Gastrocnemius medialis (tissue), 4 donors: ENCODE measurements around the gene CCL22. TPM values are rescaled to one million over a fixed set of nuclear protein-coding genes. Genes with fewer than 3 reads are reported as not detected.

Source experiments
- ATAC-seq, 2 donors: fragments of 150-250 bp; one replicate each; pipeline ENCODE4 v1.9.1; 2016
- DNase-seq, 2 donors: peaks; one replicate each; pipeline ENCODE4 v3.0.0-alpha.2; 2019
- H3K27ac ChIP-seq, 4 donors: fragments of 200-600 bp; sonication (generic); 1 replicate in 1 of 4; 2 replicates in 3 of 4; pipeline ENCODE4 v1.5.1; 2016 to 2018; ENCODE audit warnings: mild to moderate bottlenecking in 2 of 4, moderate library complexity in 1 of 4
- H3K27me3 ChIP-seq, 3 donors: fragments of 200-600 bp; sonication (generic) in 2 of 3; 1 replicate in 1 of 3; 2 replicates in 2 of 3; pipeline versions ENCODE4 v1.5.1 to v1.6.0; 2016 to 2019; ENCODE audit warnings: mild to moderate bottlenecking in 1 of 3, moderate library complexity in 1 of 3
- H3K36me3 ChIP-seq, 2 donors: fragments of 200-600 bp; sonication (generic) in 1 of 2; one replicate each; pipeline ENCODE4 v1.5.1; 2017 to 2018
- H3K4me1 ChIP-seq, 2 donors: fragments of 200-600 bp; sonication (generic) in 1 of 2; one replicate each; pipeline ENCODE4 v1.5.1; 2016 to 2017; ENCODE audit warnings: mild to moderate bottlenecking in 2 of 2
- H3K4me3 ChIP-seq, 4 donors: fragments of 200-600 bp; sonication (generic) in 3 of 4; 1 replicate in 1 of 4; 2 replicates in 3 of 4; pipeline ENCODE4 v1.5.1; 2016 to 2019; ENCODE audit warnings: mild to moderate bottlenecking in 2 of 4
- H3K9me3 ChIP-seq, 3 donors: fragments of 200-600 bp; sonication (generic) in 2 of 3; 1 replicate in 1 of 3; 2 replicates in 2 of 3; pipeline ENCODE4 v1.5.1; 2016 to 2019
- CTCF ChIP-seq, 5 experiments: fragments of 450-650 bp in 3 of 5; fragments of 200-600 bp in 2 of 5; sonication (generic) in 2 of 5; IDR thresholded peaks in 4 of 5; conservative IDR thresholded peaks in 1 of 5; 1 replicate in 4 of 5; 2 replicates in 1 of 5; pipeline ENCODE4 v1.5.1; 2016 to 2019; ENCODE audit warnings: antibody characterized with exemption in 5 of 5, mild to moderate bottlenecking in 3 of 5, moderate library complexity in 3 of 5
- POLR2A ChIP-seq, 2 donors: fragments of 450-650 bp; IDR thresholded peaks; one replicate each; pipeline ENCODE4 v1.6.1; 2017; ENCODE audit warnings: antibody characterized with exemption in 2 of 2, mild to moderate bottlenecking in 2 of 2, moderate library complexity in 2 of 2
- in situ Hi-C, 4 donors: fragments of 200-750 bp; cut with MboI; loops; one replicate each; pipeline versions ENCODE4 v1.15.0 to v1.8.0; 2017; ENCODE audit warnings: low sequenced_read_pairs in 4 of 4
- intact Hi-C: fragments of 100-400 bp; cut with DNase I; formaldehyde crosslinking; loops from one replicate; pipeline ENCODE4 v1.15.1; 2023; ENCODE audit warnings: low total_unique reads
- total RNA-seq, 4 donors: library from RNA; depleted of rRNA; stranded (reverse); fragments of >200 nt; gene quantifications; one replicate each; pipeline versions ENCODE4 v1.1.0 to v1.2.3, GENCODE V29; 2016

Gene CCL22
- total RNA-seq, 4 donors from 2014 or later = not detected

DNA sequence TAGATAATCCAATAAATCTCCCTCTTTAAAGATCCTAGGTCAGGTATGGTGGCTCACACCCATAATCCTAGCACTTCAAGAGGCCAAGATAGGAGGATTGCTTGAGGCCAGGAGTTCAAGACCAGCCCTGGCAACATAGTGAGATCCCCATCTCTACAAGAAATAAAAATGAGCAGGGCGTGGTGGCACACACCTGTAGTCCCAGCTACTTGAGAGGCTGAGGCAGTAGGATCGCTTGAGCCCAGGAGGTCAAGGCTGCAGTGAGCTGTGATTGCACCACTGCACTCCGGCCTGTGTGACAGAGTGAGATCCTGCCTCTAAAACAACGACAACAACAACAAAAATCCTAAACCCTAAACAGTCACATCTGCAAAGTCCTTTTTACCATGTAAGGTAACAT lies 2.0 kb upstream of the CCL22 start:
- no peak for DNase-seq
- Histone ChIP-seq H3K27me3 (no peaks in the 10 kb centered on the region), H3K36me3 (no peaks in the 10 kb centered on the region), H3K4me1 (no peaks in the 10 kb centered on the region), H3K27ac (no peak overlapping the region), H3K4me3 (no peak overlapping the region), H3K9me3 (no peaks in the 10 kb centered on the region)
- intact Hi-C loops = no loop called here
- TF ChIP-seq CTCF (IDR thresholded peaks at IDR 0.05 in 4 of 5, conservative IDR thresholded peaks at IDR 0.05 in 1 of 5) = no peak
- TF ChIP-seq POLR2A (IDR thresholded peaks at IDR 0.05) = no peak
- in situ Hi-C loops = no loop called here
- ATAC-seq = no peak

DNA sequence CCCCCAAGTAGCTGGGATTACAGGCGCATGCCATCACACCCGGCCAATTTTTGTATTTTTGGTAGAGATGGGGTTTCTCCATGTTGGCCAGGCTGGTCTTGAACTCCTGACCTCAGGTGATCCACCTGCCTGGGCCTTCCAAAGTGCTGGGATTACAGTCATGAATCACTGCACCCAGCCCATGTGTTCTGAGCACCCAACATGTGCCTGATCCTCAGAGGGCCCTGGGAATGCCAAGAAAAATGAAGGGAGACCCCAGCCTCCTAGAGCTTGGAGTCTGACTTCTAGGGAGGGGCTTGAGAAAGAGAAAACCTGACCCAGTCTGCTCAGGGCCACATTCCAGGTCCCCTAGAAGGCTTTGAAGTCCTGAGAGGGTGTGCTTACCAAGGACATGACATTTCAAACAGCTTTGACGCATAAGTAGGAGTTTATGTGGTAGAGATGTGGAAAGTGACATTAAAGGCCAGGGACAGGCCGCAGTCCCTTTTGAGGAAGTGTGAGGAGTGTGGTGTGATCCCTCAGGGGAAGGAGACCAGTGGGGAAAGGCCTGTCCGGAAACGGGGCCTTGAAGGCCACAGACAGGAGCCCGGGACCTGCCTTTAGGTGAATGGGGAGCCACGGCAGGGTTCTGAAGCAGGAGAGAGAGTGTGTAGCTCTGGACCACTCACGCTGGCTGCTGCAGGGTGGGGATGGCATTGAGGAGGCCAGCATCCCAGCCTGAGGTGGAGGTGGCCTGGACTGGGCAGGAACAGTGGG lies 1.1 kb upstream of the CCL22 start:
- no peak overlapping the region for H3K27ac ChIP-seq
- no peaks in the 10 kb centered on the region for H3K36me3 ChIP-seq
- DNase-seq (no peak), ATAC-seq (no peak)
- H3K9me3 ChIP-seq = no peaks in the 10 kb centered on the region
- intact Hi-C loops = no loop called here
- no peaks in the 10 kb centered on the region for H3K4me1 ChIP-seq
- H3K27me3 ChIP-seq = no peaks in the 10 kb centered on the region
- no peak overlapping the region for H3K4me3 ChIP-seq
- TF ChIP-seq POLR2A (IDR thresholded peaks at IDR 0.05) (no peak), CTCF (IDR thresholded peaks at IDR 0.05 in 4 of 5, conservative IDR thresholded peaks at IDR 0.05 in 1 of 5) (no peak)
- in situ Hi-C loops = no loop called here

DNA sequence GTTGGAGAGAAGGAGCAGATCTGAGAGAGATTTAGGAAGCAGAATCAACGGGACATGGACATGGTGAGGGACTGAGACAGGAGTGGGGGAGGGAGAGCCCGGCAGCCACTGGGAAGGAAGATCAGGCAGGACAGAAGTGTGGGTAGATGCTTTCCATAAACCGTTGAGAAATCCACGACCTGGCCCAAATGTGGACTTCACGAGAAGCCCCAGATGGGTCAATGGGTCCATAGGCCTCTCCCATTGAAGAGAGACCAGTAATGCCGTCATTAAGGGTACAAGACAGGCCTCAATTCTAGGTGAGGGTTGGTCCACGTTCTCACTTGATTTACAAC lies 530 bp upstream of the CCL22 start:
- DNase-seq = no peak
- Histone ChIP-seq H3K4me1 (no peaks in the 10 kb centered on the region), H3K27ac (no peak overlapping the region), H3K4me3 (no peak overlapping the region), H3K36me3 (no peaks in the 10 kb centered on the region), H3K9me3 (no peaks in the 10 kb centered on the region), H3K27me3 (no peaks in the 10 kb centered on the region)
- ATAC-seq = no peak
- TF ChIP-seq POLR2A (IDR thresholded peaks at IDR 0.05) = no peak
- no peak for TF ChIP-seq CTCF (IDR thresholded peaks at IDR 0.05 in 4 of 5, conservative IDR thresholded peaks at IDR 0.05 in 1 of 5)
- intact Hi-C loops (no loop called here), in situ Hi-C loops (no loop called here)

DNA sequence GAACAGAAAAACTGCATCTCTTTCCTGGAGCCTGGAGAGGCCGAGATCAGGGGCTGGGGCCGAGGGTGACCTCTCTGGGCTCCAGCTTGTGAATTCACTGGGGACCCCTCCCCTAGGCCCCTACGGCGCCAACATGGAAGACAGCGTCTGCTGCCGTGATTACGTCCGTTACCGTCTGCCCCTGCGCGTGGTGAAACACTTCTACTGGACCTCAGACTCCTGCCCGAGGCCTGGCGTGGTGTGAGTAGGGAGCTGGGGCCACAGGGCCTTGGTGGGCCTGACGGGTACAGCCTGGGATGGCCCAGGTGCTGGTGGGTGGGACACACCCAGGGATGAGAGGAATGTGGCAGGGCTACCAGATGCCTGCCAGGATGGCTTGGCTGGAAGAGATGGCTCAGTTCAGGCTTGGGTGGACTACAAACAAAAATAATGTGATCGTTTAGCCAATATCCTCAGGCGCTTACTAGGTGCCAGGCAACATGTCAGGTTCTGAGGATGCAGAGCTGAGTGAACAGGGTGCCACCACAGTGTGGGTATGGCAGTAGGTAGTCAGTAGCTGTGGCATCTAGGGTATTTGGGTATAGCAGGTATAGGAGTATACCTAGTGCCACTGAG lies 1.8 kb downstream of the CCL22 start:
- no peak for DNase-seq
- Histone ChIP-seq H3K4me3 (no peak overlapping the region), H3K4me1 (no peaks in the 10 kb centered on the region), H3K27ac (no peak overlapping the region), H3K36me3 (no peaks in the 10 kb centered on the region), H3K9me3 (no peaks in the 10 kb centered on the region), H3K27me3 (no peaks in the 10 kb centered on the region)
- intact Hi-C loops (no loop called here), in situ Hi-C loops (no loop called here)
- no peak for ATAC-seq
- TF ChIP-seq POLR2A (IDR thresholded peaks at IDR 0.05) = no peak
- TF ChIP-seq CTCF (IDR thresholded peaks at IDR 0.05 in 4 of 5, conservative IDR thresholded peaks at IDR 0.05 in 1 of 5) = no peak
